CD14-positive monocyte (primary cell): ENCODE results near the gene TMEM151B. TPM values are rescaled to one million over a fixed set of nuclear protein-coding genes. Genes with fewer than 3 reads are reported as not detected.

Source experiments
- DNase-seq, 3 donors: peaks; one replicate each; pipeline ENCODE4 v3.0.0-alpha.2; 2011 to 2022
- H2AFZ ChIP-seq: 2 replicates; pipeline ENCODE4 v1.6.0; 2012; ENCODE audit warnings: mild to moderate bottlenecking, low read depth, low read length, inconsistent platforms; ENCODE audit not compliant: insufficient read depth, poor library complexity, severe bottlenecking
- H3K27ac ChIP-seq, 2 donors: 1 replicate in 1 of 2; 2 replicates in 1 of 2; pipeline ENCODE4 v1.5.1; 2012 to 2013; ENCODE audit warnings: low read length in 2 of 2, control low read depth in 1 of 2, inconsistent platforms in 1 of 2, low read depth in 1 of 2, mild to moderate bottlenecking in 1 of 2
- H3K27me3 ChIP-seq, 2 donors: one replicate each; pipeline versions ENCODE4 v1.6.0 to v1.6.1; 2011 to 2013; ENCODE audit warnings: low read length in 2 of 2; ENCODE audit not compliant: control insufficient read depth in 2 of 2, insufficient read depth in 2 of 2
- H3K36me3 ChIP-seq, 2 donors: replicated peaks in 1 of 2; 1 replicate in 1 of 2; 2 replicates in 1 of 2; pipeline versions ENCODE4 v1.5.1 to v1.6.1; 2012 to 2013; ENCODE audit warnings: low read length in 2 of 2, control low read depth in 1 of 2, inconsistent platforms in 1 of 2, mild to moderate bottlenecking in 1 of 2; ENCODE audit not compliant: insufficient read depth in 2 of 2, control insufficient read depth in 1 of 2
- H3K4me1 ChIP-seq, 2 donors: 1 replicate in 1 of 2; 2 replicates in 1 of 2; pipeline versions ENCODE4 v1.5.1 to v1.6.1; 2012 to 2013; ENCODE audit warnings: low read length in 2 of 2, control low read depth in 1 of 2, inconsistent platforms in 1 of 2, mild to moderate bottlenecking in 1 of 2, moderate library complexity in 1 of 2; ENCODE audit not compliant: insufficient read depth in 2 of 2, control insufficient read depth in 1 of 2
- H3K4me2 ChIP-seq: replicated peaks from 2 replicates; pipeline ENCODE3; 2012; ENCODE audit warnings: low read length, moderate library complexity, mild to moderate bottlenecking; ENCODE audit not compliant: poor library complexity, severe bottlenecking; ENCODE audit errors: extremely low read depth
- H3K4me3 ChIP-seq, 3 experiments: fragments of 200-600 bp in 1 of 3; sonication (generic) in 1 of 3; replicated peaks in 1 of 3; 1 replicate in 2 of 3; 2 replicates in 1 of 3; pipeline ENCODE4 v1.5.1; 2011 to 2013; ENCODE audit warnings: low read length in 3 of 3, mild to moderate bottlenecking in 3 of 3, control low read depth in 2 of 3, low read depth in 2 of 3, inconsistent platforms in 1 of 3, moderate library complexity in 1 of 3
- H3K79me2 ChIP-seq: 2 replicates; pipeline ENCODE4 v1.6.0; 2012; ENCODE audit warnings: mild to moderate bottlenecking, control low read depth, inconsistent platforms, low read length, moderate library complexity; ENCODE audit not compliant: insufficient read depth
- H3K9ac ChIP-seq: 2 replicates; pipeline ENCODE4 v1.6.0; 2017; ENCODE audit warnings: low read length, mild to moderate bottlenecking; ENCODE audit not compliant: insufficient read depth, poor library complexity, severe bottlenecking
- H3K9me3 ChIP-seq, 2 donors: replicated peaks in 1 of 2; 1 replicate in 1 of 2; 2 replicates in 1 of 2; pipeline versions ENCODE4 v1.5.1 to v1.6.1; 2012 to 2013; ENCODE audit warnings: low read length in 2 of 2, control low read depth in 1 of 2; ENCODE audit not compliant: control insufficient read depth in 1 of 2, insufficient read depth in 1 of 2
- H4K20me1 ChIP-seq: 2 replicates; pipeline ENCODE4 v1.6.0; 2012; ENCODE audit warnings: mild to moderate bottlenecking, low read length, control low read depth, moderate library complexity; ENCODE audit not compliant: insufficient read depth
- H3K27ac Mint-ChIP-seq, 7 donors: one replicate each; pipeline ENCODE4 v1.8.0; 2020; ENCODE audit warnings: mild to moderate bottlenecking in 7 of 7, mixed read lengths in 7 of 7, moderate library complexity in 6 of 7, inconsistent platforms in 2 of 7
- H3K27me3 Mint-ChIP-seq, 3 donors: one replicate each; pipeline ENCODE4 v1.8.0; 2021 to 2022; ENCODE audit warnings: low read depth in 3 of 3, mild to moderate bottlenecking in 3 of 3, mixed read lengths in 3 of 3, moderate library complexity in 3 of 3, inconsistent platforms in 1 of 3
- H3K36me3 Mint-ChIP-seq, 2 donors: one replicate each; pipeline ENCODE4 v1.8.0; 2020; ENCODE audit warnings: mixed read lengths in 2 of 2, inconsistent platforms in 1 of 2, mild to moderate bottlenecking in 1 of 2
- H3K4me1 Mint-ChIP-seq: one replicate; pipeline ENCODE4 v1.8.0; 2020; ENCODE audit warnings: mild to moderate bottlenecking, mixed read lengths
- H3K4me3 Mint-ChIP-seq, 2 donors: one replicate each; pipeline ENCODE4 v1.8.0; 2020; ENCODE audit warnings: mild to moderate bottlenecking in 2 of 2, mixed read lengths in 2 of 2, moderate library complexity in 1 of 2
- H3K9me3 Mint-ChIP-seq, 7 donors: one replicate each; pipeline ENCODE4 v1.8.0; 2020 to 2022; ENCODE audit warnings: mixed read lengths in 7 of 7, mild to moderate bottlenecking in 6 of 7, moderate library complexity in 6 of 7, inconsistent platforms in 2 of 7
- CTCF ChIP-seq: fragments of 200-600 bp; IDR thresholded peaks from one replicate; pipeline ENCODE4 v1.8.0; 2022; ENCODE audit warnings: antibody characterized with exemption, mild to moderate bottlenecking
- WGBS: methylation state at CpG from one replicate; pipeline ENCODE4 v1.1.5; 2013; ENCODE audit warnings: missing lambda C conversion rate; ENCODE audit not compliant: insufficient coverage; 5-methylcytosine and 5-hydroxymethylcytosine counted together
- intact Hi-C, 2 donors: fragments of 100-400 bp; cut with micrococcal nuclease; formaldehyde crosslinking; loops; one replicate each; pipeline versions ENCODE4 v1.15.0 to v1.15.1; 2023
- polyA plus RNA-seq, 3 donors: library from polyadenylated mRNA; depleted of rRNA in 1 of 3; unstranded in 2 of 3; stranded (reverse) in 1 of 3; fragments of 300-500 nt in 2 of 3; fragments of >200 nt in 1 of 3; fragmentation: Illumina TruSeq in 2 of 3; gene quantifications; 1 replicate in 2 of 3; 2 replicates in 1 of 3; pipeline ENCODE4 v1.2.3, GENCODE V29; 2012 to 2021

The TMEM151B gene
- polyA plus RNA-seq, 3 donors, result not detected

DNA sequence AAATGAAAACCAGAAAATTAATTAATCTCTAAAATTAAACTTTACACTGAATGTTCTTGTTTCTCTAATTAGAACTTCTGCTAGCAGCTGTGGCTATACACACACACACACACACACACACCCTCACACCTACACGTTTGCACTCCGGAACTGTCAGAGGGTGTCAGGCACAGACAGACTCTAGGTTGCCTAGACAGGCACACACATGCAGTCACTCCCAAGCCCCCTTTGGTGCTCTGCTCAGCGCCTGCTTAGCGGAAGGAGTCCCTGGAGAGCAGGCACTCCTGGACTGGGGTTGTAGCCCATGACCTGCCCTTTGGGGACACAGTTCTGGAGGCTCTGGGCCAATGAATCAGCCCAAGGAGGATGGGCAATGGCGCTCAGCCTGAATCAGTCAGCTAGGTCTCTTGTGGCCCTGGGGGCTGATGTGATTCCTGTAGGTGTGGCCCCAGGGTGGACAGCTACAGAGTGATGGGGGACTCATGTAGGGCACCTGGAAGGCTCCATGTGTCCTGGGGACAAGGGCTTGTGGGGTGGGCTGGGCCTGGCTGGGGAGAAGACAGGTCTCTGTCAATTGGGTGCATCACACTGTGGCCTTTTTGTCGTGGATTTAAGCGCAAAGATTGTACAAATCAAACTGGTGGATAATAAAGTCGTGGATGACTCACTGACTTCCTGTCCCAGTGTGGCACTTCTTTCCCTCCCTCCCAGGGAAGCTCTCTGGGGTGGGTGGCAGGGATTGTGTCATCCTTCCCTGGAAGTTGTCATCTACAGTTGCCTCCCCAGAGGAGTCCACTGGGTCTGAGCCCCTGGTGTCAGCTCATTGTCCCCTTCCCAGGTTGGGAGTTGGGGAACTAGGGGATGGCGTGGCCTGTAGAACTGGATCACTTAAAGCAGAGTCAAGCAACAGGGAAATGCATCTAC lies 8.8 kb downstream of the TMEM151B start:
- no peak overlapping the region for H3K9ac ChIP-seq
- no peaks in the 10 kb centered on the region for H4K20me1 ChIP-seq
- no peaks in the 10 kb centered on the region for H3K79me2 ChIP-seq
- no peak overlapping the region for H3K4me3 ChIP-seq
- Mint-ChIP-seq H3K36me3 (peaks cover 0 to 4% of the 10 kb centered on the region in 2 donors), H3K9me3 (peaks cover 0 to 8% (median 0%) of the 10 kb centered on the region in 7 donors), H3K4me3 (peak overlapping the region in 1 of 2 donors; percentile 32), H3K27ac (peak overlapping the region in 1 of 7 donors; percentile 80), H3K4me1 (peaks cover 13% of the 10 kb centered on the region), H3K27me3 (peaks cover 41 to 78% (median 60%) of the 10 kb centered on the region in 3 donors)
- intact Hi-C loops, result no loop called here
- H3K27me3 ChIP-seq, result peaks cover 9 to 64% of the 10 kb centered on the region in 2 donors
- H3K36me3 ChIP-seq, result no peaks in the 10 kb centered on the region
- peak in 2 of 3 donors; percentile 37 to 56 for DNase-seq
- H2AFZ ChIP-seq, result no peak overlapping the region
- no peak for TF ChIP-seq CTCF
- no peak overlapping the region for H3K4me2 ChIP-seq
- H3K27ac ChIP-seq, result no peak overlapping the region
- WGBS, result 63% methylated on average over 9 of the region's 9 CpGs
- H3K4me1 ChIP-seq, result peaks cover 3 to 10% of the 10 kb centered on the region in 2 donors
- no peaks in the 10 kb centered on the region for H3K9me3 ChIP-seq

- Histone ChIP-seq H3K27ac (no peak overlapping the region), H3K4me1 (peaks cover 9% of the 10 kb centered on the region in 2 donors), H3K79me2 (no peaks in the 10 kb centered on the region), H3K36me3 (no peaks in the 10 kb centered on the region), H4K20me1 (no peaks in the 10 kb centered on the region), H2AFZ (no peak overlapping the region), H3K9ac (no peak overlapping the region), H3K9me3 (no peaks in the 10 kb centered on the region), H3K4me3 (no peak overlapping the region), H3K27me3 (peaks cover 0 to 18% of the 10 kb centered on the region in 2 donors), H3K4me2 (no peak overlapping the region)
- Mint-ChIP-seq H3K4me1 (peaks cover 18% of the 10 kb centered on the region), H3K9me3 (peaks cover 0 to 2% (median 0%) of the 10 kb centered on the region in 7 donors), H3K36me3 (no peaks in the 10 kb centered on the region), H3K27me3 (peaks cover 13 to 48% (median 35%) of the 10 kb centered on the region in 3 donors), H3K27ac (peak overlapping the region in 2 of 7 donors; percentile 5 to 47), H3K4me3 (peak overlapping the region in 1 of 2 donors; percentile 12)
- no peak for TF ChIP-seq CTCF
- peak in 2 of 3 donors; percentile 28 to 38 for DNase-seq
- WGBS, result 45% methylated on average over 2 of the region's 2 CpGs
- intact Hi-C loops, result no loop called here
These were observed 13.9 kb downstream of the TMEM151B start for GRCh38 chr6:44284121-44284520.
